GM18858 (cell line): ENCODE results near the gene UBE2L5.
"Not testable (repeated sequence)": the region's sequence is repeated elsewhere in the genome, so short reads cannot be mapped to it uniquely, and the experiment has no call there.

Experiments
- ATAC-seq: cut with Tn5 transposase; IDR thresholded peaks from one replicate; pipeline ENCODE4 v1.9.1; 2021; ENCODE audit not compliant: unreplicated experiment

The UBE2L5 gene

GRCh38 chr13:30437177-30437576, 14.9 kb downstream of the UBE2L5 start:
- ATAC-seq = no peak

- no peak for ATAC-seq
These were observed 16.0 kb downstream of the UBE2L5 start for GRCh38 chr13:30438286-30438685.

- no peak for ATAC-seq
These were observed 18.8 kb downstream of the UBE2L5 start for GRCh38 chr13:30440910-30441703.

GRCh38 chr13:30442926-30443325, 20.6 kb downstream of the UBE2L5 start:
- ATAC-seq = no peak

- ATAC-seq = not testable (repeated sequence)
These were observed 21.2 kb downstream of the UBE2L5 start for GRCh38 chr13:30443491-30443890.

- no peak for ATAC-seq
These were observed 21.7 kb downstream of the UBE2L5 start for GRCh38 chr13:30443957-30444404.

- no peak for ATAC-seq
These were observed 23.8 kb downstream of the UBE2L5 start for GRCh38 chr13:30446126-30446500.

GRCh38 chr13:30448441-30448840, 26.1 kb downstream of the UBE2L5 start:
- no peak for ATAC-seq

- no peak for ATAC-seq
These were observed 27.8 kb downstream of the UBE2L5 start for GRCh38 chr13:30450066-30450465.

GRCh38 chr13:30451476-30451875, 29.2 kb downstream of the UBE2L5 start:
- ATAC-seq = not testable (repeated sequence)

GRCh38 chr13:30453727-30454126, 31.4 kb downstream of the UBE2L5 start:
- ATAC-seq = no peak

- ATAC-seq = no peak
These were observed 32.7 kb downstream of the UBE2L5 start for GRCh38 chr13:30454991-30455390.

GRCh38 chr13:30456290-30456689, 34.0 kb downstream of the UBE2L5 start:
- ATAC-seq = no peak

- ATAC-seq = no peak
These were observed 35.1 kb downstream of the UBE2L5 start for GRCh38 chr13:30457306-30457891.

GRCh38 chr13:30461279-30462066, 39.2 kb downstream of the UBE2L5 start:
- not testable (repeated sequence) for ATAC-seq

GRCh38 chr13:30463787-30464495, 41.6 kb downstream of the UBE2L5 start:
- ATAC-seq = peak; percentile 28

GRCh38 chr13:30464496-30465342, 42.4 kb downstream of the UBE2L5 start:
- peak; percentile 6 for ATAC-seq

GRCh38 chr13:30465343-30465592, 43.0 kb downstream of the UBE2L5 start:
- ATAC-seq = no peak

GRCh38 chr13:30465593-30466357, 43.5 kb downstream of the UBE2L5 start, which contains the start of gene HMGB1:
Gene HMGB1, minus strand, starts transcription at chr13:30465936. Its CDS starts 2,256 bp downstream, at chr13:30463680.
- ATAC-seq = peak; percentile 86

GRCh38 chr13:30466358-30466714, 44.0 kb downstream of the UBE2L5 start:
- no peak for ATAC-seq
